Progenitor cell of endocrine pancreas (in vitro differentiated cells): Measurements from ENCODE around the gene ANKRD33B. TPM values are rescaled to one million over a fixed set of nuclear protein-coding genes. Genes with fewer than 3 reads are reported as not detected.

Source experiments
- DNase-seq: peaks from one replicate; pipeline ENCODE4 v3.0.0; 2021; ENCODE audit warnings: low spot score; ENCODE audit not compliant: unreplicated experiment
- H3K27ac Mint-ChIP-seq: 2 replicates; pipeline ENCODE4 v1.8.0; 2021; ENCODE audit warnings: mild to moderate bottlenecking, moderate library complexity, mixed read lengths
- H3K27me3 Mint-ChIP-seq: 2 replicates; pipeline ENCODE4 v1.8.0; 2021; ENCODE audit warnings: mixed read lengths
- H3K36me3 Mint-ChIP-seq: 2 replicates; pipeline ENCODE4 v1.8.0; 2022; ENCODE audit warnings: mixed read lengths; ENCODE audit not compliant: insufficient read depth
- H3K4me1 Mint-ChIP-seq: 2 replicates; pipeline ENCODE4 v1.8.0; 2021; ENCODE audit warnings: low read depth, mixed read lengths
- H3K4me3 Mint-ChIP-seq: 2 replicates; pipeline ENCODE4 v1.8.0; 2021; ENCODE audit warnings: low read depth, mild to moderate bottlenecking, moderate library complexity, mixed read lengths
- H3K9me3 Mint-ChIP-seq: 2 replicates; pipeline ENCODE4 v1.8.0; 2021; ENCODE audit warnings: low read depth, mixed read lengths
- CTCF ChIP-seq: fragments of 200-600 bp; sonication (generic); IDR thresholded peaks from one replicate; pipeline ENCODE4 v1.5.0; 2021; ENCODE audit warnings: antibody characterized with exemption, mild to moderate bottlenecking; ENCODE audit not compliant: unreplicated experiment
- total RNA-seq: library from RNA; stranded (reverse); gene quantifications from 2 replicates; pipeline ENCODE4 v1.2.1, GENCODE V29; 2021

The ANKRD33B gene
- total RNA-seq, 1 donor from 2014 or later, result 2.1 TPM

GRCh38 chr5:10653043-10653442, 89.2 kb downstream of the ANKRD33B start:
- Mint-ChIP-seq H3K27ac (no peak overlapping the region), H3K4me3 (no peak overlapping the region), H3K4me1 (no peaks in the 10 kb centered on the region), H3K36me3 (no peaks in the 10 kb centered on the region), H3K9me3 (no peaks in the 10 kb centered on the region), H3K27me3 (no peaks in the 10 kb centered on the region)
- DNase-seq, result no peak
- TF ChIP-seq CTCF, result no peak

GRCh38 chr5:10653751-10654400, 90.0 kb downstream of the ANKRD33B start:
- no peak overlapping the region for H3K4me3 Mint-ChIP-seq
- H3K36me3 Mint-ChIP-seq, result no peaks in the 10 kb centered on the region
- H3K27me3 Mint-ChIP-seq, result no peaks in the 10 kb centered on the region
- H3K9me3 Mint-ChIP-seq, result no peaks in the 10 kb centered on the region
- H3K4me1 Mint-ChIP-seq, result no peaks in the 10 kb centered on the region
- no peak for DNase-seq
- TF ChIP-seq CTCF, result no peak
- H3K27ac Mint-ChIP-seq, result no peak overlapping the region

GRCh38 chr5:10654566-10654965, 90.7 kb downstream of the ANKRD33B start:
- no peak overlapping the region for H3K4me3 Mint-ChIP-seq
- H3K36me3 Mint-ChIP-seq, result no peaks in the 10 kb centered on the region
- H3K27ac Mint-ChIP-seq, result no peak overlapping the region
- no peaks in the 10 kb centered on the region for H3K4me1 Mint-ChIP-seq
- no peak for TF ChIP-seq CTCF
- no peaks in the 10 kb centered on the region for H3K27me3 Mint-ChIP-seq
- no peak for DNase-seq
- no peaks in the 10 kb centered on the region for H3K9me3 Mint-ChIP-seq

- Mint-ChIP-seq H3K27me3 (no peaks in the 10 kb centered on the region), H3K4me3 (no peak overlapping the region), H3K4me1 (no peaks in the 10 kb centered on the region), H3K27ac (no peak overlapping the region), H3K9me3 (no peaks in the 10 kb centered on the region), H3K36me3 (no peaks in the 10 kb centered on the region)
- no peak for TF ChIP-seq CTCF
- no peak for DNase-seq
Observed at GRCh38 chr5:10655161-10655971, 91.5 kb downstream of the ANKRD33B start.

GRCh38 chr5:10655972-10656830, 92.3 kb downstream of the ANKRD33B start:
- Mint-ChIP-seq H3K27ac (no peak overlapping the region), H3K36me3 (no peaks in the 10 kb centered on the region), H3K4me1 (no peaks in the 10 kb centered on the region), H3K27me3 (no peaks in the 10 kb centered on the region), H3K9me3 (no peaks in the 10 kb centered on the region), H3K4me3 (no peak overlapping the region)
- no peak for DNase-seq
- no peak for TF ChIP-seq CTCF
